Spinal cord (tissue), 10 donors: Measurements from ENCODE around the gene AKT1S1. TPM values are rescaled to one million over a fixed set of nuclear protein-coding genes. Genes with fewer than 3 reads are reported as not detected.

Experiments
- DNase-seq, 6 donors: peaks; one replicate each; pipeline versions ENCODE4 v3.0.0 to v3.0.0-alpha.2; 2013 to 2015; ENCODE audit warnings: low spot score in 6 of 6, low read depth in 4 of 6
- H3K27ac ChIP-seq: one replicate; pipeline ENCODE4 v1.5.1; 2013; ENCODE audit warnings: low read depth, low read length, control low read depth
- H3K27me3 ChIP-seq: one replicate; pipeline ENCODE4 v1.6.1; 2013; ENCODE audit warnings: low read length; ENCODE audit not compliant: control insufficient read depth, insufficient read depth
- H3K36me3 ChIP-seq: one replicate; pipeline ENCODE4 v1.6.1; 2013; ENCODE audit warnings: low read length; ENCODE audit not compliant: control insufficient read depth, insufficient read depth
- H3K4me1 ChIP-seq: one replicate; pipeline ENCODE4 v1.6.1; 2013; ENCODE audit warnings: low read length; ENCODE audit not compliant: control insufficient read depth, insufficient read depth
- H3K4me3 ChIP-seq: one replicate; pipeline ENCODE4 v1.5.1; 2013; ENCODE audit warnings: low read depth, low read length, control low read depth
- H3K9me3 ChIP-seq: one replicate; pipeline ENCODE4 v1.6.1; 2013; ENCODE audit warnings: low read length; ENCODE audit not compliant: control insufficient read depth, insufficient read depth
- WGBS: methylation state at CpG from one replicate; pipeline ENCODE4 v1.1.5; 2013; ENCODE audit warnings: missing lambda C conversion rate; ENCODE audit not compliant: insufficient coverage; 5-methylcytosine and 5-hydroxymethylcytosine counted together
- polyA plus RNA-seq, 2 donors: library from polyadenylated mRNA; unstranded; fragments of 120-200 nt; gene quantifications; one replicate each; pipeline ENCODE4 v1.2.1, GENCODE V29; 2013; ENCODE audit not compliant: insufficient read length in 2 of 2
- total RNA-seq, 2 donors: library from RNA; depleted of rRNA in 1 of 2; stranded (reverse); fragments of 120-200 nt in 1 of 2; fragments of >200 nt in 1 of 2; gene quantifications; one replicate each; pipeline versions ENCODE4 v1.2.3 to v1.2.4, GENCODE V29; 2013 to 2014
- donor health status: healthy.

AKT1S1 gene
- total and polyA plus RNA-seq, 4 donors = 3.8 to 43.8 (median 26.0) TPM

DNA sequence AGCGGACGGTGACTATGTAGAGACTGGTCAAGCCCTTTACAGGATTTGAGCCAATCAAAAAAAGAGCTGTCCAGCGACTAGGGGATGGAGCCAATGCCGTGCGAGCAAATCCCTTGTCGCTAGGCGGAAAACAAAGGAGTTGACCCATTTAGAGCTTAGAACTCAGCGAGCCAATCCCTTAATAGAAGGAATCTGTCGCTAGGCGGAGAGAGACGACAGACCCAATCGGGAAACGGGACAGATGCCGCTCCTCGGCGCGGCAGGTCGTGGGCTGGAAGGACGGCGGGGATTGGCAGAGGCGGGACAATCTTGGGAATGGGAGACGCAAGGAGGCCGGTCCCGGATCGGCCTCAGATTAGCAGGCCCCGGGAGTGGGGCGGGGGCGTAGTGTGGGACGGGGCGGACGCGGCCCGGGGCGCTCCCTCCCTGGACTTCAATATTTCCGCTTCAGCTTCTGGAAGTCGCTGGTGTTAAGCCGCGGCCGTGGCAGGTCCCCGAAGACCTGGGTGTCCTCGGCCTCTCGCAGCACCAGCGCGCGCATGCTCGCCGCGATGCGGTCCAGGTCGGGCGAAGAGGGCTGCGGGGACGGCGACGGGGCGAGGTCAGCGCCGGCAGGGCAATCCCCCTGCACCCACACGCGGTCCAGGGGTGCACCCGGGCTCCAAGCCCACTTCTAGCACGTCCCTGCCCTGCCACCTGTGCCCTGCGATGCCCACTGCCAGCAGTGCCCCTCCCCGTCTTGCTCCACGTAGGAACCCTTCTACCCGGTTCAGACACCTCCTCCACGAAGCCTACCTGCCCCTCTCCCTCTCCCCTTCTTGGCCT, 7.5 kb downstream of the AKT1S1 start:
- no peaks in the 10 kb centered on the region for H3K27me3 ChIP-seq
- WGBS = 1% methylated on average over 66 of the region's 67 CpGs
- H3K36me3 ChIP-seq = peaks cover 53% of the 10 kb centered on the region
- H3K9me3 ChIP-seq = no peaks in the 10 kb centered on the region
- peak overlapping the region; percentile 100 for H3K27ac ChIP-seq
- peak overlapping the region; percentile 63 for H3K4me3 ChIP-seq
- peak; percentile 97 to 100 (median 99) for DNase-seq
- H3K4me1 ChIP-seq = peaks cover 59% of the 10 kb centered on the region

DNA sequence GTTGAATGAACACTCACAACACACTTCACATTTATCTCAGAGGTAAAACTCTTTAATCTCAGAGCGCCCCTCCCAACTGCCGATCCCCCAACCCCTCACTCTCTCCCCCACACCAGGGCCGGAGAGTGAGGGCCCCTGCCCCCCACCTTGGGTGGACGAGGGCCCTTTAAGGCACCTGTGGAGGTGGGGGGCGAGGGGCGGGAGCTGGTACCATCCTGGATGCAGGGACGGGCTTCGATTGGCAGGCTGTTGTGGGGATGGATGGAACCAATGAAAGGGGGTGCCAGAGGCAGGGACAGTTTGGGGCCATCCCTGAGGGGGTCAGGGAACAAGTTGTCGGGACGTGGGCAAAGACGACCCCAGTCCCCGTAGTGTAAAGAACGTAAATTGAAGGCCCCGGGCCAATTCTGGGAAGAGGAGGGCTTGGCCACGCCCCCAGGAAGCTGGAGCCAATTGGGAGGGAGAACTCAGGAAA, 8.1 kb downstream of the AKT1S1 start:
- WGBS = 1% methylated on average over 11 of the region's 15 CpGs
- H3K4me1 ChIP-seq = peaks cover 59% of the 10 kb centered on the region

DNA sequence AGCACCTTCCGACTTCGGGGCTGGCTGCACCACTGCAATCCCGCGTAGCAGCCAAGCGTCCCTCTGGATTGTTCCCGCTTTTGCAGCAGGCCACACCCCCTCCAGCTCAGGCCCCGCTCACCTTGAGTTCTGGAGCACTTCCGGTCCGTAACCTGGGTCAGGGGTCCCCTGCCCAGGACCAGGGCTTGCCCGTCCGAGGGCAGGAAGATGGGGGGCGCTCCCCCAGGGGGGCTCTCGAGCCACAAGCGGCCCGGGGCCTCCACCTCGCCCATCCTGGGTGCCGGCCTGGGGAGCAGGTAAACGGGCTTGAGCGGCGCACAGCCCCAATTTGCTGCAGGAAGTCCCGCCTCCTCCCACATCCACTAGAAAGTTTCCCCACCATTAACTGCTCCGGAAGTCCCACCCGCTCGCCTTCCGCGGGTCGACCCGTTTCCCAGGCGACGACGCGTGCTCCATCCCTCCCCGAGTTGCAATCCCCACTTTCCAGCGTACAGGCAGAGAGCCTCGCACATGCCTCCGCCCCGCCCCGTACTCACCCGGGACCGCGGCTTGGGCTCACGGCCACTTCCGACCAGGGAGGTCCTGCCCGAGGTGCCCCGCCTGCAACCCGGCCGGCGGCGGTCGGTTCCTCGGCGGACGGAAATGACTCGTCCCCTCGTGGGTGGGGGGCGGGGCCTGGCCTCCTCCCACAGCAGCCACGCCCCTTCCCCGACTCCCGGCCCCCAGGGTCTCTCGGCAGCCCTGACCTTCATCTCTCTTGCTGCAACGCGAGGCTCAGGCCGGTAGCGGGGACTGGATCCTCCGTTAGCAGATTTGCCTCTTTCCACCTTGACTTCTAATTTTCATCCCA, 10.0 kb downstream of the AKT1S1 start, which contains the start of gene PNKP:
Gene PNKP, minus strand, starts transcription at position 644 of the 850 bp plus-strand sequence. Its CDS starts 372 bp downstream, at position 272.
- WGBS = under 1% methylated on average over 65 of the region's 65 CpGs
- H3K4me1 ChIP-seq = peaks cover 66% of the 10 kb centered on the region
- H3K4me3 ChIP-seq = peak within 1 kb of the TSS; percentile 96
- no peaks in the 10 kb centered on the region for H3K9me3 ChIP-seq
- H3K27me3 ChIP-seq = no peaks in the 10 kb centered on the region
- H3K36me3 ChIP-seq = peaks cover 53% of the 10 kb centered on the region
- peak; percentile 83 to 98 (median 91) for DNase-seq
- H3K27ac ChIP-seq = peak within 1 kb of the TSS; percentile 100

More for the DNA sequence above, 8.1 kb downstream of the AKT1S1 start:
- H3K27ac ChIP-seq = peak overlapping the region; percentile 100
- peak overlapping the region; percentile 63 for H3K4me3 ChIP-seq
- DNase-seq = no peak
- H3K9me3 ChIP-seq = no peaks in the 10 kb centered on the region
- H3K27me3 ChIP-seq = no peaks in the 10 kb centered on the region
- H3K36me3 ChIP-seq = peaks cover 53% of the 10 kb centered on the region

DNA sequence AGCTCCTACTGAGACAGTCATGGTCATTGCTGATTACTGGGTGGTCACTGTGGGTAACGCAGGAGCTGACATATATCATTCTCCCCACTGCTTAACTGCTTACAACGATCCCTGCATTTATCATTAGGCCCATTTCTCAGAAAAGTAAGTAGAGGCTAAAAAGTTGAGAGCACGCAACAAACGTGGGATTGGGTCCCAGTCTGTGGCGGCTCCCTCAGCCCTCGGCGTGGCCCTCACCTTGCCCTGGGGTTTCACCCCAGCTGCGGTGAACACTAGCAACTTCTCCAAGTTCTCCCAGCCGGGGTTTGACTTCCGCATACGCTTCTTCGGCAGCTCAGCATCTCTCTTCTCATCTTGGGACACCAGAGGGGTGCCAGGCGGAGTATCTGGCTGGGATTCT, 12.3 kb downstream of the AKT1S1 start:
- H3K4me1 ChIP-seq = peaks cover 64% of the 10 kb centered on the region
- H3K9me3 ChIP-seq = no peaks in the 10 kb centered on the region
- peaks cover 58% of the 10 kb centered on the region for H3K36me3 ChIP-seq
- H3K4me3 ChIP-seq = peak overlapping the region; percentile 3
- no peaks in the 10 kb centered on the region for H3K27me3 ChIP-seq
- WGBS = 89% methylated on average over 11 of the region's 13 CpGs
- H3K27ac ChIP-seq = no peak overlapping the region
- DNase-seq = no peak

DNA sequence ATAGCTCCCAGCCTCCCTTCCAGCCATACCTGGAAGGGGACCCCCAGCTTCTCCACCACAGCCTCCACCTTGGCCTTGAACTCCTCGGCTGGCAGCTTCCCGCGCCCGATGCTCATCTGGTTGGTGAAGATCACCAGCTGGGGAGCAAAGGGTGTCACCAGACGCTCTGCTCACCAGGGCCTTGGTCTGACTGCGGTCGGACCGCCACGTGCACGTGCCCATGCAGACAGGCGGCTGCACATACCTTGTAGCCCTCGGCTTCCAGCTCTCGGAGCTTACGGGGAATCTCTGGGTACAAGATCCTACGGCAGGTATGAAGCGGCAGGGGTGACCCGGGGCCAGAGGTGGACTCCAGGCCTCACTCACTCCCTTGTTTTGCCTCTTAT, 13.2 kb downstream of the AKT1S1 start:
- no peaks in the 10 kb centered on the region for H3K27me3 ChIP-seq
- no peak for DNase-seq
- 94% methylated on average over 17 of the region's 17 CpGs for WGBS
- H3K4me3 ChIP-seq = no peak overlapping the region
- no peaks in the 10 kb centered on the region for H3K9me3 ChIP-seq
- peaks cover 67% of the 10 kb centered on the region for H3K36me3 ChIP-seq
- H3K4me1 ChIP-seq = peaks cover 56% of the 10 kb centered on the region
- no peak overlapping the region for H3K27ac ChIP-seq

DNA sequence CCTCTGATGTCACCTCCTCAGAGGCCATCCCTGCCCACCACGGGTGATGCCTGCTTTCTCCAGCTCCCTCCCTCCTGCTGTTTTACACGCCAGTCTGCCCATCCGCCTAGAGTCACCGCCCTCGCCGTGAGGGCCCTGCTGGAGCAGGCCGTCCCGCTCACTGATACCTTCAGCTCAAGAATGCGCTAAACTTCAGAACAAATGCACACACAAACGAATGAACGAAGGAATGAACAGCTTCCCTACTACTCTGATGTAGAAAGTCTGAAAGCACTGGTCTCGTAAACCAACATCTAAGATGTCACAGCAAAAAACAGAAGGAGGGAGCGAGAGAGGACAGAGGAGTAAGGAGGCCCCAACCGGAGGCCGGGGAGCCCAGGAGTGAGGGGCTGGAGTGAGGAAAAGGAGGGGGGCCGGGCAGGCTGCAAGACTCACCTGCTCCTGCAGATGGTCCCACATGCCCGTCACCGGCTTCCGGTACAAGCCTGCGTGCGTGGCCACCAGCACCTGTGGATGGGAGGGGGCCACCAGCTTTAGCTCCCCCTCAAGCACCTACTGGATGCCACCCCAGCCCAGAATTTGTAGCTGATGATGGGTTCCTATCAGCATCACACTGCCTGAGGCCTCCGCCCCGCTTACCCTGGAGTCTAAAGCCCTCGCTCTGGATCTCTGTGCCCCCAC, 13.8 kb downstream of the AKT1S1 start:
- no peaks in the 10 kb centered on the region for H3K9me3 ChIP-seq
- peaks cover 73% of the 10 kb centered on the region for H3K36me3 ChIP-seq
- H3K4me3 ChIP-seq = no peak overlapping the region
- H3K27ac ChIP-seq = no peak overlapping the region
- peaks cover 52% of the 10 kb centered on the region for H3K4me1 ChIP-seq
- DNase-seq = no peak
- no peaks in the 10 kb centered on the region for H3K27me3 ChIP-seq
- WGBS = 92% methylated on average over 17 of the region's 24 CpGs

DNA sequence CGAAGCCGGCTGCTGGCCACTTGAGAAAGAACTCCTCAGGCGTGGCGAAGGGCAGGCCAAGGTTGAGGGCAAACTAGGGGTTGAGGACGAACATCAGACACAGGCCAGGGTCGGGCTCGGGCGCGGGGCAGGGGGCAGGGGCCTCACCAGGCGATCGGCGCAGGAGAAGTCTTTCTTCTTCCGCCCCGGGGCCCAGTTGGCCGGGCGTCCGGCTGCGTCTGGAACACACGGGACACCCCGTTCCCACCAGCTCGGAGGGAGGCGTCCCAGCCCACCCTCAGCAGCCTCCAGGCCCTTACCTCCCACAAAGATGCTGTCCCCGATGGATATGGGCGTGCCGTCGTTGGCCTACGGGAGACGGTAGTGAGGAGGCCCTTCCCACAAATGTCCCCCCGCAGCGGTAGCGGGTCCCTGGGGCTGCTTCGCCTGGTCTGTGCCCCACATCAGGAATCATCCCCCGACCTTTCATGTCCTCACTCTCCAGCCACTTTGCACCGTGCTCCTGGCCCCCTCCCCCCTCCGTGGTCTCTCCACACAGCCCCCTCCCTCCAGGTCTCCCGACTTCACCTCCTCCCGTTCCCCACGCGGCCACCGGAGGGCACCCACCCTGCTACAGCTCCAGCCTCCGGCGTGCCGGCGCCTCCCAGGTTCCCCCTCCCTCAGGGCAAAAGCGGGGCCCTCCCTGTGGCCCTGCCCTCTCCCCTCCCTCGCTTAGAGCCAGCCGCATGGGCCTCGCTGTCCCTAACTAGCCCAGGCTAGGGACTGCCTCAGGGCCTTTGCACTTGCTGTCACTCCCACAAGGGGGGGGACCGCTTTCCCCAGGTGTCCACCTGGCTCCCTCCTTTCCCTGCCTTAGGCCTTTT, 14.5 kb downstream of the AKT1S1 start:
- H3K36me3 ChIP-seq = peaks cover 80% of the 10 kb centered on the region
- WGBS = 67% methylated on average over 46 of the region's 49 CpGs
- peak in 1 of 6 donors; percentile 10 for DNase-seq

DNA sequence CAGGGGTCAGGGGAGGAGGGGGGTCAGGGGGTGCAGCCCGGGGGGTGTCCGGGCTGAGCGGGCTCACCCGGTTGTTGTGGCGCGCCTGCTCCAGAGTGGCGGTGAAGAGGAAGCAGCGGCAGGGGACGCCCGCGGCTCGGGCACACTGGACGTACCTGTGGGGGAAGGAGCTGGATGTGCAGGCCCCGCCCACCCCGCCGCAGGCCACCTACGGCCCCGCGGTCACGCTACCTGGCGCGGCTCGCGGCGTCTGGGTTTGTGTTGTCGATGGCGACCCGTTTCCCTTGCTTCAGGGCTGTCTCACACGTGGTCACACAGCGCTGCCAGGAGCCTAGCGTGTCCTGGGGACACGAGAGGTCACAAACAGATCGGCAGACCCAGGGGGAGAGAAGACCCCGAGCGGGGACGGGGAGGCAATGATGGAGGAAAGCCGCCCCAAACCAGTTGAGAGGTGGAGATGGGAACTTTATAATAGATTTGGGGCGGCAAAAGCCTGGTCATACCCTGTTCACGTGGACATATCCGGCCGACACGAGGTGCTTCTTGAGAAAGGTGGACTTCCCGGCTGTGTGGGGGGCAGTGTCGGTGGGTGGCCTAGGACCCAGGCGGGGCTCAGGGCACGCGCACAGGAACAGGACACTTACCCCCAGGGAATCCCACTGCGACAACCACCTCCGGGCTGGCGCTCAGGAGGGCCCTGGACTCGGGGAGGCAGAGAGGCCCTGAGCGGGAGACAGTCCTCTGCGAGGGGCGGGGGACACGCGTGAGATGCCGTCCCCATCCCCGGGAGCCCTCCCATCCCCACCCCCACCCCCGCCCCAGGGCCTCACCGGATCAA, 15.4 kb downstream of the AKT1S1 start:
- Histone ChIP-seq H3K27ac (no peak overlapping the region), H3K36me3 (peaks cover 89% of the 10 kb centered on the region), H3K4me3 (no peak overlapping the region), H3K27me3 (no peaks in the 10 kb centered on the region), H3K9me3 (no peaks in the 10 kb centered on the region), H3K4me1 (peaks cover 47% of the 10 kb centered on the region)
- peak in 1 of 6 donors; percentile 29 for DNase-seq
- 80% methylated on average over 44 of the region's 60 CpGs for WGBS

More for the DNA sequence above, 14.5 kb downstream of the AKT1S1 start:
- Histone ChIP-seq H3K27ac (no peak overlapping the region), H3K27me3 (no peaks in the 10 kb centered on the region), H3K9me3 (no peaks in the 10 kb centered on the region), H3K4me1 (peaks cover 52% of the 10 kb centered on the region), H3K4me3 (no peak overlapping the region)
